DND-41 (cell line): Measurements from ENCODE around the gene TOM1L1.

Experiments used
- EZH2 ChIP-seq: IDR thresholded peaks from 3 replicates; pipeline ENCODE4 v1.6.1; 2012; ENCODE audit warnings: borderline replicate concordance, low read depth, mild to moderate bottlenecking, moderate library complexity, low read length, inconsistent platforms; ENCODE audit not compliant: severe bottlenecking
- TF ChIP-seq, protein P1 (sequence below): IDR thresholded peaks from 2 replicates; pipeline ENCODE4 v1.5.1; 2012; ENCODE audit warnings: borderline replicate concordance, low read length, moderate library complexity, mild to moderate bottlenecking; ENCODE audit not compliant: poor library complexity, severe bottlenecking; ENCODE audit errors: extremely low read depth

DNA sequence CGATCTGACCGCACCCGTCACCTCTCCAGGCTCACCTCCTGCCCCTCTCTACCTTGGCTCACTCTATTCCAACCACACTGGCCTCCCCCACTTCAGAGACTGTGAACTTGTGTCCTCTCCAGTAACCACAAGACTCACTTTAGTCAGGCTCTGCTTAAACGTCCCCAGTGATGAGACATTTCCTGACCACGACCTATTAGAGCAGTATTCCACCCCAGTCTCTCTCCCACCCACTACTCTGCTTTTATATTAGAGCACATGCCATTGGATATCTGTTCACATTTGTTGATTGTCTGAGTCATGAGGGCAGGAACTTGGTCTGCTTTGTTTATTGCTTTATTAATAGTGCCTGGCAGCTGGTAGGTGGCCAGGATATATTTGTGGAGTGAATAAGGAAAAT is 47.7 kb downstream of the TOM1L1 start:
- TF ChIP-seq, protein P1, sequence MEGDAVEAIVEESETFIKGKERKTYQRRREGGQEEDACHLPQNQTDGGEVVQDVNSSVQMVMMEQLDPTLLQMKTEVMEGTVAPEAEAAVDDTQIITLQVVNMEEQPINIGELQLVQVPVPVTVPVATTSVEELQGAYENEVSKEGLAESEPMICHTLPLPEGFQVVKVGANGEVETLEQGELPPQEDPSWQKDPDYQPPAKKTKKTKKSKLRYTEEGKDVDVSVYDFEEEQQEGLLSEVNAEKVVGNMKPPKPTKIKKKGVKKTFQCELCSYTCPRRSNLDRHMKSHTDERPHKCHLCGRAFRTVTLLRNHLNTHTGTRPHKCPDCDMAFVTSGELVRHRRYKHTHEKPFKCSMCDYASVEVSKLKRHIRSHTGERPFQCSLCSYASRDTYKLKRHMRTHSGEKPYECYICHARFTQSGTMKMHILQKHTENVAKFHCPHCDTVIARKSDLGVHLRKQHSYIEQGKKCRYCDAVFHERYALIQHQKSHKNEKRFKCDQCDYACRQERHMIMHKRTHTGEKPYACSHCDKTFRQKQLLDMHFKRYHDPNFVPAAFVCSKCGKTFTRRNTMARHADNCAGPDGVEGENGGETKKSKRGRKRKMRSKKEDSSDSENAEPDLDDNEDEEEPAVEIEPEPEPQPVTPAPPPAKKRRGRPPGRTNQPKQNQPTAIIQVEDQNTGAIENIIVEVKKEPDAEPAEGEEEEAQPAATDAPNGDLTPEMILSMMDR: no peak
- TF ChIP-seq EZH2: no peak
